ENCODE results near the gene CABS1.

CABS1 gene

GRCh38 chr4:70371987-70372386 lies 37.2 kb downstream of the CABS1 start:
- TF ChIP-seq, protein P1, sequence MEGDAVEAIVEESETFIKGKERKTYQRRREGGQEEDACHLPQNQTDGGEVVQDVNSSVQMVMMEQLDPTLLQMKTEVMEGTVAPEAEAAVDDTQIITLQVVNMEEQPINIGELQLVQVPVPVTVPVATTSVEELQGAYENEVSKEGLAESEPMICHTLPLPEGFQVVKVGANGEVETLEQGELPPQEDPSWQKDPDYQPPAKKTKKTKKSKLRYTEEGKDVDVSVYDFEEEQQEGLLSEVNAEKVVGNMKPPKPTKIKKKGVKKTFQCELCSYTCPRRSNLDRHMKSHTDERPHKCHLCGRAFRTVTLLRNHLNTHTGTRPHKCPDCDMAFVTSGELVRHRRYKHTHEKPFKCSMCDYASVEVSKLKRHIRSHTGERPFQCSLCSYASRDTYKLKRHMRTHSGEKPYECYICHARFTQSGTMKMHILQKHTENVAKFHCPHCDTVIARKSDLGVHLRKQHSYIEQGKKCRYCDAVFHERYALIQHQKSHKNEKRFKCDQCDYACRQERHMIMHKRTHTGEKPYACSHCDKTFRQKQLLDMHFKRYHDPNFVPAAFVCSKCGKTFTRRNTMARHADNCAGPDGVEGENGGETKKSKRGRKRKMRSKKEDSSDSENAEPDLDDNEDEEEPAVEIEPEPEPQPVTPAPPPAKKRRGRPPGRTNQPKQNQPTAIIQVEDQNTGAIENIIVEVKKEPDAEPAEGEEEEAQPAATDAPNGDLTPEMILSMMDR (IDR thresholded peaks at IDR 0.05): no peak
- no peak for DNase-seq (ENCODE audit: low spot score)

DNA sequence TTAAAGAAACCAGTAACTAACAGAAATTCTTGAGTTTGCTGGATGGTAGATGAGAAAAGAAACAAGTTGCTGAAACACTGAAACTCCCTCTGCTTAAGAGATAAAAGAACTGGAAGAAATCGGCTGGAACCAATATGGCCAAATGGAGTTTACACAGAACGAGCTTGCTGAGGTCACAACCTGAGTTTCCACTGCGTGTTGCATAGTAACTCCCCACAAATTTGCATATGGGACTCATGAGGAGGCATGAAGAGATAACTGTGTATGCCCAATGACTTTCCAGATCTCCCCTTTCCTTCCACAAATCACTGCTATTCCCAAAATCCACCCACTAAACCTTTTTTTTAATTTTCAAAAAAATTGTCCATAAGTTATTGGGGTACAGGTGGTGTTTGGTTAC lies 38.0 kb downstream of the CABS1 start:
- Histone ChIP-seq H3K27ac (no peak overlapping the region), H3K4me3 (no peak overlapping the region)
- TF ChIP-seq, protein P1 (IDR thresholded peaks at IDR 0.05): no peak
- DNase-seq (ENCODE audit: low spot score): no peak

More at GRCh38 chr4:70371987-70372386, 37.2 kb downstream of the CABS1 start:
- Histone ChIP-seq H3K27ac (no peak overlapping the region), H3K4me3 (no peak overlapping the region)

DNA sequence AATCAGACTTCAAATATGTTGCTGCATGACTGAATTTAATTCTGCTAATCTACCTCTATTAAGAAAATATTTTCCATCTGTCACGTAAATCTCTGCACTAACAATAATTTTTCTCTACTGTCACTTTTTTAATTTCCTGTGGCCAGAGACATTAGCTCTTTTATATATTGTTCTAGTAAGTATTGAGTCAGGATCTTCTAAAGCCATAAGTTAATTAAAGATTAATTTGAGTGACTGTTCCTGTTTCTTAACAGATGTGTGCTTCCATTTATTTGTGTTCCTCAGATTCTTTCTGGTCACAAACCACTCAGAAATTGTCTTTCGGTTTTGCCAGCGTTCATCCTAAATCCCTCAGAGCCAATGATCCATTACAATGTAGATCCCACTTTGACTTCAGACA lies 45.8 kb downstream of the CABS1 start:
- no peak overlapping the region for H3K27ac ChIP-seq
- TF ChIP-seq, protein P1 (IDR thresholded peaks at IDR 0.05): no peak
- no peak for DNase-seq (ENCODE audit: low spot score)
- no peak overlapping the region for H3K4me3 ChIP-seq

- Histone ChIP-seq H3K4me3 (no peak within 1 kb of the TSS), H3K27ac (no peak within 1 kb of the TSS)
- no peak for DNase-seq (ENCODE audit: low spot score)
- TF ChIP-seq, protein P1 (IDR thresholded peaks at IDR 0.05): no peak
Measured at GRCh38 chr4:70382691-70383181, 48.0 kb downstream of the CABS1 start, which contains the start of gene SMR3B. Gene SMR3B (plus strand): TSS chr4:70383131. CDS start chr4:70384511, 1,380 bp downstream.
